Ascending aorta (tissue), 2 donors: Measurements from ENCODE around the gene FAM151A. TPM values are rescaled to one million over a fixed set of nuclear protein-coding genes. Genes with fewer than 3 reads are reported as not detected.

Source experiments
- DNase-seq, 2 donors: peaks; one replicate each; pipeline ENCODE4 v3.0.0-alpha.2; 2019; ENCODE audit warnings: low spot score in 2 of 2
- H3K27ac ChIP-seq, 2 donors: fragments of 200-600 bp; sonication (generic); one replicate each; pipeline ENCODE4 v1.5.1; 2016 to 2017; ENCODE audit warnings: mild to moderate bottlenecking in 1 of 2
- H3K27me3 ChIP-seq: fragments of 200-600 bp; sonication (generic); one replicate; pipeline ENCODE4 v1.5.1; 2017
- H3K36me3 ChIP-seq, 2 donors: fragments of 200-600 bp; sonication (generic); one replicate each; pipeline ENCODE4 v1.5.1; 2016
- H3K4me1 ChIP-seq, 2 donors: fragments of 200-600 bp; sonication (generic); one replicate each; pipeline ENCODE4 v1.5.1; 2016 to 2017; ENCODE audit warnings: mild to moderate bottlenecking in 1 of 2
- H3K4me3 ChIP-seq, 2 donors: fragments of 200-600 bp; sonication (generic); one replicate each; pipeline ENCODE4 v1.5.1; 2016 to 2017; ENCODE audit warnings: mild to moderate bottlenecking in 1 of 2
- H3K9me3 ChIP-seq, 2 donors: fragments of 200-600 bp; sonication (generic); one replicate each; pipeline ENCODE4 v1.5.1; 2016
- intact Hi-C: fragments of 100-400 bp; cut with DNase I; formaldehyde crosslinking; loops from one replicate; pipeline ENCODE4 v1.15.1; 2023
- total RNA-seq: library from RNA; depleted of rRNA; stranded (reverse); fragments of >200 nt; gene quantifications from one replicate; pipeline ENCODE4 v1.1.0, GENCODE V29; 2016
- TF ChIP-seq, protein P1 (sequence below), 3 experiments: fragments of 200-600 bp in 2 of 3; fragments of 450-650 bp in 1 of 3; sonication (generic) in 2 of 3; IDR thresholded peaks; one replicate each; pipeline ENCODE4 v1.5.1; 2016 to 2019; ENCODE audit warnings: antibody characterized with exemption in 3 of 3, mild to moderate bottlenecking in 1 of 3, moderate library complexity in 1 of 3

The FAM151A gene
- total RNA-seq, 1 donor from 2014 or later, result not detected

DNA sequence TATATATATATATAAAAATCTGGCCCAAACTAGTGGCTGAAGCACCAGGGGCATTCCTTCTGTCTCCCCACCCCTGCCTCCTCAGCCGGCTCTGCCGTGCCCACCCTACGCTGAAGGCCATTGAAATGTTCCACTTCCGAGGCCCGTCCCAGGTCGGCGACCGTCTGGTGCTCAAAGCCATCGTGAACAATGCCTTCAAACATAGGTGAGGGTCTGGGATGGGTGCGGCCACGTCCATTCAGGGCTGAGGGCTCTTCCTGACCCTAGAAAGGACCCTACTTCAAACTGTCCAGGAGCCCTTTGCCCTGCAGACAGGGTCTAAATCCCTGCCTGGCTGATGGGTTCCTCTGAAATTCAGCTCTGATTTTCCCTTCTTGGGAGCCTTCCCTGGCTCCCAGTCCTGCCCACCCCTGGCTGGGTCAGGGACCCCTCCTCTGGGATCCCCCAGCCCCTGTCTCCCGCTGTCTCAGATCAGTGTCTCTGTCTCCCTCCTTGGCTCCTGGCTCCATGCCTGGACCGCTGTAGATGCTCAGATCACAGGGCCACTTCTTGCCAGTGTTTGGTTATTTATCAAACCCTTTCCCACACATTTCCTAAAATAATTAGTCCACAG lies 24.0 kb downstream of the FAM151A start:
- H3K4me1 ChIP-seq, result no peaks in the 10 kb centered on the region
- TF ChIP-seq, protein P1, sequence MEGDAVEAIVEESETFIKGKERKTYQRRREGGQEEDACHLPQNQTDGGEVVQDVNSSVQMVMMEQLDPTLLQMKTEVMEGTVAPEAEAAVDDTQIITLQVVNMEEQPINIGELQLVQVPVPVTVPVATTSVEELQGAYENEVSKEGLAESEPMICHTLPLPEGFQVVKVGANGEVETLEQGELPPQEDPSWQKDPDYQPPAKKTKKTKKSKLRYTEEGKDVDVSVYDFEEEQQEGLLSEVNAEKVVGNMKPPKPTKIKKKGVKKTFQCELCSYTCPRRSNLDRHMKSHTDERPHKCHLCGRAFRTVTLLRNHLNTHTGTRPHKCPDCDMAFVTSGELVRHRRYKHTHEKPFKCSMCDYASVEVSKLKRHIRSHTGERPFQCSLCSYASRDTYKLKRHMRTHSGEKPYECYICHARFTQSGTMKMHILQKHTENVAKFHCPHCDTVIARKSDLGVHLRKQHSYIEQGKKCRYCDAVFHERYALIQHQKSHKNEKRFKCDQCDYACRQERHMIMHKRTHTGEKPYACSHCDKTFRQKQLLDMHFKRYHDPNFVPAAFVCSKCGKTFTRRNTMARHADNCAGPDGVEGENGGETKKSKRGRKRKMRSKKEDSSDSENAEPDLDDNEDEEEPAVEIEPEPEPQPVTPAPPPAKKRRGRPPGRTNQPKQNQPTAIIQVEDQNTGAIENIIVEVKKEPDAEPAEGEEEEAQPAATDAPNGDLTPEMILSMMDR (IDR thresholded peaks at IDR 0.05), result no peak
- no peak for DNase-seq
- intact Hi-C loops, result no loop called here
- H3K27ac ChIP-seq, result no peak overlapping the region
- no peaks in the 10 kb centered on the region for H3K9me3 ChIP-seq
- H3K36me3 ChIP-seq, result peaks cover 15 to 68% of the 10 kb centered on the region in 2 donors
- no peak overlapping the region for H3K4me3 ChIP-seq
- no peaks in the 10 kb centered on the region for H3K27me3 ChIP-seq

- Histone ChIP-seq H3K27me3 (no peaks in the 10 kb centered on the region), H3K9me3 (no peaks in the 10 kb centered on the region), H3K4me3 (no peak overlapping the region), H3K4me1 (no peaks in the 10 kb centered on the region), H3K36me3 (peaks cover 18 to 64% of the 10 kb centered on the region in 2 donors), H3K27ac (no peak overlapping the region)
- intact Hi-C loops, result no loop called here
- DNase-seq, result no peak
- TF ChIP-seq, protein P1 (IDR thresholded peaks at IDR 0.05), result no peak
Measured at GRCh38 chr1:54597455-54598030, 25.8 kb downstream of the FAM151A start.

DNA sequence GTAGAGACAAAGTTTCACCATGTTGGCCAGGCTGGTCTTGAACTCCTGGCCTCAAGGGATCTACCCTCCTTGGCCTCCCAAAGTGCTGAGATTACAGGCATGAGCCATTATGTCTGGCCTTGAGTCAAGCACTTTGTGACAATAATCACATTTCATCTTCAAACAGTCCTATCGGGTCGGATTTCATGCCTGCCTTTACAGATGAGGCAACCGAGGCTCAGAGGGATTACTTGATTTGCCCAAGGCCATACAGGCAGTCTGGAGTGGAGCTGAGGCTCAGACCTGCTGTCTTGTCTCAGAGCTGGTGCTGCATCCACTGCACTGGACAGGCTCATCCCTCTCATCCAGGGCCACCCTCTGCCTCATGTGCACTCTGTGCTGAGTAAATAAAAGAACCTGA lies 26.6 kb downstream of the FAM151A start:
- Histone ChIP-seq H3K36me3 (peaks cover 18 to 60% of the 10 kb centered on the region in 2 donors), H3K27me3 (no peaks in the 10 kb centered on the region), H3K4me3 (no peak overlapping the region), H3K27ac (no peak overlapping the region), H3K9me3 (no peaks in the 10 kb centered on the region), H3K4me1 (no peaks in the 10 kb centered on the region)
- no peak for DNase-seq
- intact Hi-C loops, result no loop called here
- TF ChIP-seq, protein P1 (IDR thresholded peaks at IDR 0.05), result no peak

DNA sequence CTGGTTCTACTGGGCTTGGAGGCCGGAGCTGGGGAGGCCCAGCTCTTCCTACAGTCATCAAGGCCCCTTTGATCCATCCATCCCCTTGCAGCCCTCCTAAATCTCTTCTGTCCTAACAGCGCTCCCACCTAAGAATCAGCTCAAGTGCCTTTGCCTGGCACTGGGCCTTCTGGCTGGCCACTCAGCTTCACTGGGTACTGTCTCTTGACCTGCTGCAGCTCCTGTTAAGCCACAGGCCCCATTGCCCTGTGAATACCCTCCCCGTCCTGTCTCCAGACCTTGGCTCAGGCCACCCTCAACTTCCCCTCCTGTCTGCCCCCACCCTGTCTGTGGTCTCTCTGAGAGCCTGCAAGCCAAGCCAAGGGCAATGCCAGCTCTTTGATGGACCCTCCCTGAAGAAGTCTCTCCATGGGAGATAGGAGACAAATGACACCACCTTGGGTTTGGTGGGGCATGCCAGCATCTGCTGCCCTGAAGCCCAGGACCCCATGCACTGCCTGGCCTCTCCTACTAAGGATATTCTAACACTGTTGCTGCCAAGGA lies 27.3 kb downstream of the FAM151A start:
- Histone ChIP-seq H3K4me1 (no peaks in the 10 kb centered on the region), H3K36me3 (peaks cover 18 to 54% of the 10 kb centered on the region in 2 donors)

GRCh38 chr1:54594463-54594862 lies 28.9 kb downstream of the FAM151A start:
- intact Hi-C loops, result no loop called here
- H3K27me3 ChIP-seq, result no peaks in the 10 kb centered on the region
- H3K4me3 ChIP-seq, result no peak overlapping the region
- H3K36me3 ChIP-seq, result peaks cover 18 to 55% of the 10 kb centered on the region in 2 donors
- H3K27ac ChIP-seq, result no peak overlapping the region
- DNase-seq, result no peak
- H3K9me3 ChIP-seq, result no peaks in the 10 kb centered on the region
- TF ChIP-seq, protein P1 (IDR thresholded peaks at IDR 0.05), result no peak
- H3K4me1 ChIP-seq, result no peaks in the 10 kb centered on the region

More for the DNA sequence above, 27.3 kb downstream of the FAM151A start:
- Histone ChIP-seq H3K9me3 (no peaks in the 10 kb centered on the region), H3K27ac (no peak overlapping the region), H3K4me3 (no peak overlapping the region), H3K27me3 (no peaks in the 10 kb centered on the region)
- TF ChIP-seq, protein P1 (IDR thresholded peaks at IDR 0.05), result no peak
- intact Hi-C loops, result no loop called here
- DNase-seq, result no peak
